GM12878 (cell line): ENCODE data around the gene RBMY1E. TPM values are rescaled to one million over a fixed set of nuclear protein-coding genes. Genes with fewer than 3 reads are reported as not detected.

Experiments
- polyA plus RNA-seq, 11 experiments: library from polyadenylated mRNA; depleted of rRNA in 4 of 11; unstranded in 6 of 11; stranded (reverse) in 5 of 11; fragments of >200 nt; fragmentation: Nextera tagmentation in 4 of 11; fragmentation: Illumina TruSeq in 1 of 11; extraction: Ambion mirVana in 4 of 11; extraction: Trizol in 1 of 11; gene quantifications; 1 replicate in 1 of 11; 2 replicates in 10 of 11; pipeline versions ENCODE4 v1.2.1 to v1.2.3, GENCODE V29; 2011 to 2016; ENCODE audit warnings: inconsistent platforms in 2 of 11, missing spikeins in 2 of 11, low read depth in 1 of 11
- total RNA-seq, 4 experiments: library from RNA; depleted of rRNA in 3 of 4; stranded (reverse); fragments of >200 nt in 3 of 4; fragmentation: Illumina TruSeq in 1 of 4; extraction: Trizol in 1 of 4; gene quantifications; 2 replicates each; pipeline versions ENCODE4 v1.2.1 to v1.2.3, GENCODE V29; 2013 to 2021

RBMY1E gene
- total and polyA plus RNA-seq, 10 of the 15 experiments (the other 5 are each of a cell fraction or from before 2014, with no cell fraction given) = not detected

Other genes starting within 250 kb of the RBMY1E start
- not detected in 2 replicates for gene RBMY1D, start 23.5 kb downstream of the RBMY1E start, total RNA-seq (2014; rRNA removed)
- not detected in 2 replicates for gene RBMY1D, start 23.5 kb downstream of the RBMY1E start, total RNA-seq (2014; rRNA removed; fragmentation: Illumina TruSeq; extraction: Trizol)
- gene RBMY1D, start 23.5 kb downstream of the RBMY1E start, total RNA-seq (2021) = not detected in 2 replicates
- not detected in 2 replicates for gene RBMY1D, start 23.5 kb downstream of the RBMY1E start, polyA plus RNA-seq (2011; rRNA removed)
- gene RBMY1D, start 23.5 kb downstream of the RBMY1E start, polyA plus RNA-seq (2014; fragmentation: Illumina TruSeq; extraction: Trizol) = not detected in 2 replicates
- not detected for gene RBMY1D, start 23.5 kb downstream of the RBMY1E start, polyA plus RNA-seq (2014; fragmentation: Nextera tagmentation; extraction: Ambion mirVana)
- not detected in 2 replicates for gene RBMY1D, start 23.5 kb downstream of the RBMY1E start, polyA plus RNA-seq (2014; rRNA removed)
- not detected for gene RBMY1D, start 23.5 kb downstream of the RBMY1E start, polyA plus RNA-seq (2016; fragmentation: Nextera tagmentation; extraction: Ambion mirVana)